Tibial nerve (tissue), 4 donors: Measurements from ENCODE around the gene LYSMD4. TPM values are rescaled to one million over a fixed set of nuclear protein-coding genes. Genes with fewer than 3 reads are reported as not detected.
A peak's percentile ranks its signal among the peaks of the same experiment; 100 is the strongest.

Experiments used
- DNase-seq, 2 donors: peaks; one replicate each; pipeline ENCODE4 v3.0.0-alpha.2; 2019; ENCODE audit warnings: low spot score in 2 of 2
- H3K27ac ChIP-seq, 4 donors: fragments of 200-600 bp; sonication (generic) in 3 of 4; one replicate each; pipeline ENCODE4 v1.5.1; 2017 to 2019; ENCODE audit warnings: mild to moderate bottlenecking in 1 of 4
- H3K27me3 ChIP-seq, 2 donors: fragments of 200-600 bp; sonication (generic) in 1 of 2; one replicate each; pipeline versions ENCODE4 v1.5.1 to v1.6.0; 2017 to 2019
- H3K36me3 ChIP-seq, 3 donors: fragments of 200-600 bp; sonication (generic); one replicate each; pipeline ENCODE4 v1.5.1; 2018 to 2019
- H3K4me1 ChIP-seq, 4 donors: fragments of 200-600 bp; sonication (generic) in 3 of 4; one replicate each; pipeline ENCODE4 v1.5.1; 2017 to 2019
- H3K4me3 ChIP-seq, 4 donors: fragments of 200-600 bp; sonication (generic) in 3 of 4; one replicate each; pipeline ENCODE4 v1.5.1; 2017 to 2019; ENCODE audit warnings: mild to moderate bottlenecking in 1 of 4, moderate library complexity in 1 of 4
- H3K9me3 ChIP-seq, 4 donors: fragments of 200-600 bp; sonication (generic) in 3 of 4; one replicate each; pipeline ENCODE4 v1.5.1; 2017 to 2019
- EP300 ChIP-seq, 2 donors: sonication (generic); formaldehyde crosslinking; IDR thresholded peaks; one replicate each; pipeline ENCODE4 v1.6.1; 2017; ENCODE audit warnings: antibody characterized with exemption in 2 of 2, mild to moderate bottlenecking in 1 of 2
- POLR2A ChIP-seq, 2 donors: fragments of 450-650 bp; IDR thresholded peaks; one replicate each; pipeline ENCODE4 v1.6.1; 2017; ENCODE audit warnings: antibody characterized with exemption in 2 of 2, mild to moderate bottlenecking in 2 of 2, moderate library complexity in 2 of 2
- WGBS, 2 donors: methylation state at CpG; one replicate each; pipeline ENCODE4 v1.1.5; 2018; 5-methylcytosine and 5-hydroxymethylcytosine counted together
- total RNA-seq, 4 donors: library from RNA; depleted of rRNA; stranded (reverse); fragments of >200 nt; gene quantifications; one replicate each; pipeline ENCODE4 v1.1.0, GENCODE V29; 2016
- TF ChIP-seq, protein P1 (sequence below), 5 experiments: fragments of 200-600 bp in 3 of 5; fragments of 450-650 bp in 2 of 5; sonication (generic) in 3 of 5; IDR thresholded peaks; one replicate each; pipeline ENCODE4 v1.5.1; 2016 to 2019; ENCODE audit warnings: antibody characterized with exemption in 5 of 5, mild to moderate bottlenecking in 3 of 5, moderate library complexity in 2 of 5

The LYSMD4 gene
- total RNA-seq, 4 donors from 2014 or later: 13.6 to 21.0 (median 17.4) TPM

DNA sequence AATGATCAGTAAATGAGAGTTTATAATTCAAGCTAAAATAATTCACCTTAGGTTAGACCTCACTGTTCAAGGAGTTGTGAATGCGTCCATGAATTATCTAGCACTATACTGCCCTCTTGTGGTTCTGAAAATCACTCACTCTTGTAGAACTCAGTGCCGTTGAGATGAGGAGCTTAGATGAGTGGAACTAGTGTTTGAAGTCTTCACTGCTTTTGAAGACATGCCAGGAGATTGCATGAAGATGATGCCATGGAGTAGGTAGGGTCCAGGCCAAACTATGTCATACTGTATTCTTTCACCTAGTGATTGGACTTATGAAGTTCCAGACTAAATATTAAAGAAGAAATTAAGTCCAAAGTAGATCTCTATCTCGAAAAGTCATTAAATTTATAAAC is 28.8 kb downstream of the LYSMD4 start:
- peaks cover 0 to 45% (median 18%) of the 10 kb centered on the region in 4 donors for H3K4me1 ChIP-seq
- TF ChIP-seq POLR2A (IDR thresholded peaks at IDR 0.05) (no peak), EP300 (IDR thresholded peaks at IDR 0.05) (peak in 1 of 2 donors; percentile 58)
- TF ChIP-seq, protein P1, sequence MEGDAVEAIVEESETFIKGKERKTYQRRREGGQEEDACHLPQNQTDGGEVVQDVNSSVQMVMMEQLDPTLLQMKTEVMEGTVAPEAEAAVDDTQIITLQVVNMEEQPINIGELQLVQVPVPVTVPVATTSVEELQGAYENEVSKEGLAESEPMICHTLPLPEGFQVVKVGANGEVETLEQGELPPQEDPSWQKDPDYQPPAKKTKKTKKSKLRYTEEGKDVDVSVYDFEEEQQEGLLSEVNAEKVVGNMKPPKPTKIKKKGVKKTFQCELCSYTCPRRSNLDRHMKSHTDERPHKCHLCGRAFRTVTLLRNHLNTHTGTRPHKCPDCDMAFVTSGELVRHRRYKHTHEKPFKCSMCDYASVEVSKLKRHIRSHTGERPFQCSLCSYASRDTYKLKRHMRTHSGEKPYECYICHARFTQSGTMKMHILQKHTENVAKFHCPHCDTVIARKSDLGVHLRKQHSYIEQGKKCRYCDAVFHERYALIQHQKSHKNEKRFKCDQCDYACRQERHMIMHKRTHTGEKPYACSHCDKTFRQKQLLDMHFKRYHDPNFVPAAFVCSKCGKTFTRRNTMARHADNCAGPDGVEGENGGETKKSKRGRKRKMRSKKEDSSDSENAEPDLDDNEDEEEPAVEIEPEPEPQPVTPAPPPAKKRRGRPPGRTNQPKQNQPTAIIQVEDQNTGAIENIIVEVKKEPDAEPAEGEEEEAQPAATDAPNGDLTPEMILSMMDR (IDR thresholded peaks at IDR 0.05): peak; percentile 56 to 85 (median 75)
- WGBS, 2 donors: 32 to 35% methylated on average over 3 of the region's 3 CpGs
- H3K4me3 ChIP-seq: no peak overlapping the region
- no peaks in the 10 kb centered on the region for H3K9me3 ChIP-seq
- H3K27me3 ChIP-seq: no peaks in the 10 kb centered on the region
- peak overlapping the region; percentile 39 to 93 (median 77) for H3K27ac ChIP-seq
- peak in 1 of 2 donors; percentile 90 for DNase-seq
- H3K36me3 ChIP-seq: peaks cover 0 to 4% (median 0%) of the 10 kb centered on the region in 3 donors

DNA sequence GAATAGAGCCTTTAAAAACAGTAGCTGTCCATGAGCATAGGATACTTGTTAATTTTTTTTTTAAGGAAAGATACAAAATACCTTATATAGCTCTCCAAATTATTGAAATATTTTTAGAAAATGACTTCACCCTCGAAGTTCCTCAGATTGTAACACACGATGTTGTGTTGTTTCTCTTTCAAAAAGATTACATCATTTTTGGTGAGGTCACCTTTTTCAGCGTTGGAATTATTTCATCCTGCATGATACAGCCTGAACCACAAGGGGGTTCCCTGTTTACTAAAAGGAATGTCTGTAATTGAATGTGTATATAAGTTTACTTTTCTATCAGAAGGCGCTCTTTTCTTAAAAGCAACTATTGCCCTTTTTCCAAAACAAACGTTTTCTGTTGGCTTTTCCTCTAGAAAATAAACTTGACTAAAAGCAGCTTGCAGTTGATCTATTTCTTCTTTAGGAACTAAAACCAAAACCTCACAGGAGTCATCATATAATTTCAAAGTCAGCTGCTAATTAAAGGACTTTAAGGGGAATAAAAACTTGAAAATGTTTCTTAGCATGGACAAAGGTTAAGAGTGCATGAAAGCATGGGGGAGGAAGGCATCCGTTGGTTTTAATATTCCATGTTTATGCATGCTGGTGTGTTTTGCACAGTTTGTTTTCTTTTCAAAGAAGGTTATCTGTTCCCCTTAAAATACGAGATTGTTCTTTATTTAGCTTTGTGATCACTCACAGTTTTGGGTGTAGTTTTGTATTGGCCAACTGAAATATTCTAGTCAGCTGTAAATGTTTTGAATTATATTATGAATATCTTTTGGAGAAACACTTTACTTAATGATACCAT is 29.4 kb downstream of the LYSMD4 start:
- Histone ChIP-seq H3K4me1 (peaks cover 0 to 39% (median 17%) of the 10 kb centered on the region in 4 donors), H3K4me3 (peak overlapping the region in 1 of 4 donors; percentile 5), H3K9me3 (no peaks in the 10 kb centered on the region), H3K27ac (peak overlapping the region; percentile 39 to 93 (median 77)), H3K27me3 (no peaks in the 10 kb centered on the region), H3K36me3 (peaks cover 0 to 4% (median 0%) of the 10 kb centered on the region in 3 donors)
- 5 to 7% methylated on average over 7 of the region's 7 CpGs for WGBS, 2 donors
- peak in 1 of 2 donors; percentile 50 for DNase-seq
- TF ChIP-seq POLR2A (IDR thresholded peaks at IDR 0.05) (no peak), EP300 (IDR thresholded peaks at IDR 0.05) (peak; percentile 60 to 73)
- TF ChIP-seq, protein P1 (IDR thresholded peaks at IDR 0.05): peak; percentile 41 to 83 (median 61)

GRCh38 chr15:99702895-99703602 is 30.2 kb downstream of the LYSMD4 start:
- Histone ChIP-seq H3K27me3 (no peaks in the 10 kb centered on the region), H3K4me1 (peaks cover 0 to 32% (median 10%) of the 10 kb centered on the region in 4 donors), H3K27ac (peak overlapping the region; percentile 39 to 93 (median 77)), H3K4me3 (no peak overlapping the region), H3K36me3 (peaks cover 0 to 4% (median 0%) of the 10 kb centered on the region in 3 donors), H3K9me3 (no peaks in the 10 kb centered on the region)
- 28 to 45% methylated on average over 4 of the region's 4 CpGs for WGBS, 2 donors
- DNase-seq: no peak
- TF ChIP-seq POLR2A (IDR thresholded peaks at IDR 0.05) (no peak), EP300 (IDR thresholded peaks at IDR 0.05) (no peak)
- TF ChIP-seq, protein P1 (IDR thresholded peaks at IDR 0.05): no peak

DNA sequence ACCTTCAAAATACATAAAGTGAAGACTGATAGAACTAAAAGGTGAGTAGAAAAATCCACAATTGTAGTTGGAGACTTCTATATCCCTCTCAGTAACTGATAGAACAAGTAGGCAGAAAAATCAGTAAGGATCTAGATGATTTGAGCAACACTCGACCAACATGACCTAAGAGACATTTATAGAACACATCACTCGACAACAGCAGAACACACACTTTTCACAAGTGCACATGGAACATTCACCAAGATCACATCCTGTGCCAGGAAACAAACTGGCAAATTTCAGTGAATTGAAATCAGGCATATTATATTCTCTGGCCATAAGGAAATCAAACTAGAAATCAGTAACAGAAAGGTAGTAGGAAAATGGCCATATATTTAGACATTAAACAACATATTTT is 37.1 kb downstream of the LYSMD4 start:
- Histone ChIP-seq H3K4me3 (no peak overlapping the region), H3K9me3 (no peaks in the 10 kb centered on the region), H3K27ac (no peak overlapping the region), H3K4me1 (no peaks in the 10 kb centered on the region), H3K27me3 (no peaks in the 10 kb centered on the region), H3K36me3 (peaks cover 0 to 52% (median 8%) of the 10 kb centered on the region in 3 donors)
- WGBS, 2 donors: 68 to 73% methylated on average over 2 of the region's 2 CpGs
- DNase-seq: no peak
- no peak for TF ChIP-seq EP300 (IDR thresholded peaks at IDR 0.05)
- no peak for TF ChIP-seq POLR2A (IDR thresholded peaks at IDR 0.05)
- TF ChIP-seq, protein P1 (IDR thresholded peaks at IDR 0.05): no peak
